Duodenal mucosa (tissue), 2 donors: ENCODE data around the gene MGST2.

ENCODE experiments used
- H3K27ac ChIP-seq: one replicate; pipeline ENCODE4 v1.7.0; 2013; ENCODE audit warnings: low read depth, low read length
- H3K27me3 ChIP-seq, 2 donors: one replicate each; pipeline ENCODE4 v1.7.0; 2013; ENCODE audit warnings: low read length in 2 of 2, control low read depth in 1 of 2; ENCODE audit not compliant: insufficient read depth in 2 of 2, control insufficient read depth in 1 of 2
- H3K36me3 ChIP-seq, 2 donors: one replicate each; pipeline ENCODE4 v1.7.0; 2013; ENCODE audit warnings: low read length in 2 of 2, control low read depth in 1 of 2; ENCODE audit not compliant: insufficient read depth in 2 of 2, control insufficient read depth in 1 of 2
- H3K4me1 ChIP-seq, 2 donors: one replicate each; pipeline ENCODE4 v1.7.0; 2013; ENCODE audit warnings: low read length in 2 of 2, control low read depth in 1 of 2; ENCODE audit not compliant: insufficient read depth in 2 of 2, control insufficient read depth in 1 of 2
- H3K4me3 ChIP-seq, 2 donors: one replicate each; pipeline ENCODE4 v1.7.0; 2013; ENCODE audit warnings: low read length in 2 of 2, low read depth in 1 of 2
- H3K9ac ChIP-seq, 2 donors: one replicate each; pipeline ENCODE4 v1.7.0; 2013; ENCODE audit warnings: low read length in 2 of 2, low read depth in 1 of 2
- H3K9me3 ChIP-seq, 2 donors: one replicate each; pipeline ENCODE4 v1.7.0; 2013; ENCODE audit warnings: low read length in 2 of 2, control low read depth in 1 of 2; ENCODE audit not compliant: control insufficient read depth in 1 of 2

MGST2 gene

GRCh38 chr4:139719381-139720101 is 53.9 kb downstream of the MGST2 start:
- H3K27me3 ChIP-seq, result no peaks in the 10 kb centered on the region
- H3K9me3 ChIP-seq, result no peaks in the 10 kb centered on the region
- no peak overlapping the region for H3K9ac ChIP-seq
- no peak overlapping the region for H3K4me3 ChIP-seq
- no peaks in the 10 kb centered on the region for H3K4me1 ChIP-seq
- peaks cover 20 to 28% of the 10 kb centered on the region in 2 donors for H3K36me3 ChIP-seq
- no peak overlapping the region for H3K27ac ChIP-seq

GRCh38 chr4:139720806-139721205 is 55.2 kb downstream of the MGST2 start:
- Histone ChIP-seq H3K27me3 (no peaks in the 10 kb centered on the region), H3K4me3 (no peak overlapping the region), H3K9me3 (no peaks in the 10 kb centered on the region), H3K36me3 (peaks cover 26 to 35% of the 10 kb centered on the region in 2 donors), H3K4me1 (no peaks in the 10 kb centered on the region), H3K27ac (no peak overlapping the region), H3K9ac (no peak overlapping the region)

GRCh38 chr4:139721789-139722188 is 56.2 kb downstream of the MGST2 start:
- H3K4me1 ChIP-seq, result no peaks in the 10 kb centered on the region
- no peak overlapping the region for H3K9ac ChIP-seq
- no peak overlapping the region for H3K27ac ChIP-seq
- no peaks in the 10 kb centered on the region for H3K27me3 ChIP-seq
- H3K9me3 ChIP-seq, result no peaks in the 10 kb centered on the region
- H3K36me3 ChIP-seq, result peaks cover 26 to 39% of the 10 kb centered on the region in 2 donors
- H3K4me3 ChIP-seq, result no peak overlapping the region

- no peak overlapping the region for H3K4me3 ChIP-seq
- H3K36me3 ChIP-seq, result peaks cover 6 to 19% of the 10 kb centered on the region in 2 donors
- no peak overlapping the region for H3K9ac ChIP-seq
- no peaks in the 10 kb centered on the region for H3K9me3 ChIP-seq
- no peak overlapping the region for H3K27ac ChIP-seq
- H3K27me3 ChIP-seq, result no peaks in the 10 kb centered on the region
- H3K4me1 ChIP-seq, result peaks cover 0 to 7% of the 10 kb centered on the region in 2 donors
Observed at GRCh38 chr4:139725236-139725635, 59.6 kb downstream of the MGST2 start.

GRCh38 chr4:139726615-139727014 is 61.0 kb downstream of the MGST2 start:
- Histone ChIP-seq H3K4me3 (no peak overlapping the region), H3K4me1 (peaks cover 0 to 7% of the 10 kb centered on the region in 2 donors), H3K9ac (no peak overlapping the region), H3K27me3 (no peaks in the 10 kb centered on the region), H3K9me3 (no peaks in the 10 kb centered on the region), H3K36me3 (peaks cover 6 to 23% of the 10 kb centered on the region in 2 donors), H3K27ac (no peak overlapping the region)

GRCh38 chr4:139728146-139728545 is 62.5 kb downstream of the MGST2 start:
- Histone ChIP-seq H3K27ac (no peak overlapping the region), H3K36me3 (peaks cover 6 to 23% of the 10 kb centered on the region in 2 donors), H3K9me3 (no peaks in the 10 kb centered on the region), H3K9ac (no peak overlapping the region), H3K27me3 (no peaks in the 10 kb centered on the region), H3K4me1 (peaks cover 0 to 7% of the 10 kb centered on the region in 2 donors), H3K4me3 (no peak overlapping the region)

GRCh38 chr4:139728840-139729239 is 63.2 kb downstream of the MGST2 start:
- Histone ChIP-seq H3K4me3 (no peak overlapping the region), H3K27me3 (no peaks in the 10 kb centered on the region), H3K9me3 (no peaks in the 10 kb centered on the region), H3K4me1 (peaks cover 0 to 7% of the 10 kb centered on the region in 2 donors), H3K27ac (no peak overlapping the region), H3K36me3 (peaks cover 6 to 23% of the 10 kb centered on the region in 2 donors), H3K9ac (no peak overlapping the region)

GRCh38 chr4:139732991-139733570 is 67.5 kb downstream of the MGST2 start:
- peaks cover 10 to 18% of the 10 kb centered on the region in 2 donors for H3K4me1 ChIP-seq
- H3K9me3 ChIP-seq, result no peaks in the 10 kb centered on the region
- no peak overlapping the region for H3K9ac ChIP-seq
- no peak overlapping the region for H3K4me3 ChIP-seq
- no peaks in the 10 kb centered on the region for H3K27me3 ChIP-seq
- H3K36me3 ChIP-seq, result peaks cover 0 to 12% of the 10 kb centered on the region in 2 donors
- H3K27ac ChIP-seq, result no peak overlapping the region

- Histone ChIP-seq H3K27me3 (no peaks in the 10 kb centered on the region), H3K4me1 (peaks cover 10 to 11% of the 10 kb centered on the region in 2 donors), H3K9me3 (no peaks in the 10 kb centered on the region), H3K36me3 (peaks cover 0 to 8% of the 10 kb centered on the region in 2 donors), H3K9ac (peak overlapping the region; percentile 38 to 47), H3K4me3 (peak overlapping the region; percentile 67 to 72), H3K27ac (no peak overlapping the region)
Observed at GRCh38 chr4:139734201-139734874, 68.7 kb downstream of the MGST2 start.

GRCh38 chr4:139734875-139735380 is 69.3 kb downstream of the MGST2 start:
- peaks cover 0 to 8% of the 10 kb centered on the region in 2 donors for H3K36me3 ChIP-seq
- H3K9ac ChIP-seq, result peak overlapping the region; percentile 38 to 51
- H3K4me1 ChIP-seq, result peaks cover 11% of the 10 kb centered on the region in 2 donors
- H3K9me3 ChIP-seq, result no peaks in the 10 kb centered on the region
- peak overlapping the region; percentile 67 to 72 for H3K4me3 ChIP-seq
- no peaks in the 10 kb centered on the region for H3K27me3 ChIP-seq
- no peak overlapping the region for H3K27ac ChIP-seq
